Trophoblast cell (in vitro differentiated cells and primary cell): Measurements from ENCODE around the gene EPHA6.
"Not testable (repeated sequence)": the region's sequence is repeated elsewhere in the genome, so short reads cannot be mapped to it uniquely, and the experiment has no call there.

Source experiments
- DNase-seq, 2 donors: peaks; one replicate each; pipeline ENCODE4 v3.0.0-alpha.2; 2016
- H2AFZ ChIP-seq: 2 replicates; pipeline ENCODE4 v1.6.1; 2013; ENCODE audit warnings: low read length, moderate library complexity, mild to moderate bottlenecking; ENCODE audit not compliant: insufficient read depth, poor library complexity
- H2AK5ac ChIP-seq: 2 replicates; pipeline ENCODE4 v1.6.1; 2013; ENCODE audit warnings: mild to moderate bottlenecking, low read length
- H2BK120ac ChIP-seq: 2 replicates; pipeline ENCODE4 v1.6.1; 2013; ENCODE audit warnings: low read length, mild to moderate bottlenecking, moderate library complexity; ENCODE audit not compliant: insufficient read depth, poor library complexity
- H2BK12ac ChIP-seq: 2 replicates; pipeline ENCODE4 v1.6.1; 2013; ENCODE audit warnings: mild to moderate bottlenecking, low read length, moderate library complexity
- H2BK5ac ChIP-seq: 2 replicates; pipeline ENCODE4 v1.6.1; 2013; ENCODE audit warnings: low read length, low read depth, moderate library complexity, mild to moderate bottlenecking; ENCODE audit not compliant: poor library complexity
- H3K14ac ChIP-seq: 2 replicates; pipeline ENCODE4 v1.6.1; 2013; ENCODE audit warnings: mild to moderate bottlenecking, low read length
- H3K18ac ChIP-seq: 2 replicates; pipeline ENCODE4 v1.6.1; 2013; ENCODE audit warnings: mild to moderate bottlenecking, low read length
- H3K23ac ChIP-seq: 2 replicates; pipeline ENCODE4 v1.6.1; 2013; ENCODE audit warnings: low read length
- H3K27ac ChIP-seq: 2 replicates; pipeline ENCODE4 v1.5.1; 2013; ENCODE audit warnings: low read depth, mild to moderate bottlenecking, inconsistent platforms, low read length, moderate library complexity
- H3K27me3 ChIP-seq: 2 replicates; pipeline ENCODE4 v1.6.1; 2013; ENCODE audit warnings: inconsistent platforms, mild to moderate bottlenecking, low read length, moderate library complexity; ENCODE audit not compliant: insufficient read depth
- H3K36me3 ChIP-seq, 2 experiments: 1 replicate in 1 of 2; 2 replicates in 1 of 2; pipeline ENCODE4 v1.6.1; 2013; ENCODE audit warnings: low read length in 2 of 2, mild to moderate bottlenecking in 2 of 2, moderate library complexity in 1 of 2; ENCODE audit not compliant: insufficient read depth in 2 of 2, control insufficient read depth in 1 of 2
- H3K4ac ChIP-seq: 2 replicates; pipeline ENCODE4 v1.6.1; 2013; ENCODE audit warnings: low read depth, mild to moderate bottlenecking, low read length, moderate library complexity
- H3K4me1 ChIP-seq, 2 experiments: 1 replicate in 1 of 2; 2 replicates in 1 of 2; pipeline ENCODE4 v1.6.1; 2013; ENCODE audit warnings: low read length in 2 of 2, mild to moderate bottlenecking in 2 of 2, moderate library complexity in 1 of 2; ENCODE audit not compliant: insufficient read depth in 2 of 2, control insufficient read depth in 1 of 2
- H3K4me2 ChIP-seq: 2 replicates; pipeline ENCODE4 v1.6.1; 2013; ENCODE audit warnings: inconsistent platforms, mild to moderate bottlenecking, low read length, moderate library complexity
- H3K4me3 ChIP-seq: 2 replicates; pipeline ENCODE4 v1.5.1; 2013; ENCODE audit warnings: mild to moderate bottlenecking, low read depth, low read length, inconsistent platforms
- H3K79me1 ChIP-seq: one replicate; pipeline ENCODE4 v1.6.1; 2013; ENCODE audit warnings: low read length
- H3K79me2 ChIP-seq: 2 replicates; pipeline ENCODE4 v1.6.1; 2013; ENCODE audit warnings: low read length, mild to moderate bottlenecking; ENCODE audit not compliant: control insufficient read depth, insufficient read depth, poor library complexity
- H3K9ac ChIP-seq: 2 replicates; pipeline ENCODE4 v1.6.1; 2013; ENCODE audit warnings: mild to moderate bottlenecking, low read length
- H3K9me3 ChIP-seq: 2 replicates; pipeline ENCODE4 v1.6.1; 2013; ENCODE audit warnings: low read depth, mild to moderate bottlenecking, control low read depth, inconsistent platforms, low read length; ENCODE audit not compliant: insufficient read depth
- H4K12ac ChIP-seq: 2 replicates; pipeline ENCODE4 v1.6.1; 2013; ENCODE audit warnings: low read depth, mild to moderate bottlenecking, low read length, moderate library complexity
- H4K8ac ChIP-seq: 2 replicates; pipeline ENCODE4 v1.6.1; 2013; ENCODE audit warnings: low read depth, mild to moderate bottlenecking, low read length, moderate library complexity
- H4K91ac ChIP-seq: one replicate; pipeline ENCODE4 v1.6.1; 2013; ENCODE audit warnings: low read depth, mild to moderate bottlenecking, low read length, moderate library complexity
- WGBS: extraction: QIAGEN DNeasy Blood & Tissue Kit; methylation state at CpG from one replicate; pipeline ENCODE4 v1.1.7; 2013; ENCODE audit warnings: missing lambda C conversion rate; ENCODE audit not compliant: insufficient read length, insufficient coverage; ENCODE audit errors: extremely low coverage; 5-methylcytosine and 5-hydroxymethylcytosine counted together

EPHA6 gene

DNA sequence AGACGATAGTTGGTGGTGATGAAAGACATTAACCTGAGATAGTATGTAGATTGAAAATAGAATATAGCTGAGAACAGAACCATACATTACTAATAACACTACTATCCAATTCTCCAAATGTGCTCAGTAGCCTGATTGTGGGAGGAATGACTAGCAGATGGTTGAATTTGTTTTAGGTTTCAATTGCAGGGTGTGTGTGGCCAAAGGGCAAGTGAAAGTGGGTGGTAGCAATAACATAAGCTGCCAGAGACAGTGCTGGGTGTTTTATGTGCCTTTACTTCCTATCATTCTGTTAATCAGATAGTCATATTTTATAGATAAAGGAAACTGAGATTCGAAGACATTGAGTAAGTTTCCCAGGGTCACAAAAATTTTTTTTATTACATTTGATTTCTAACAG lies 700.7 kb downstream of the EPHA6 start:
- H3K36me3 ChIP-seq = no peaks in the 10 kb centered on the region
- H3K4me3 ChIP-seq = no peak overlapping the region
- H2BK5ac ChIP-seq = no peak overlapping the region
- H3K27me3 ChIP-seq = no peaks in the 10 kb centered on the region
- H4K8ac ChIP-seq = no peak overlapping the region
- no peak overlapping the region for H2BK120ac ChIP-seq
- H3K79me1 ChIP-seq = no peaks in the 10 kb centered on the region
- H4K12ac ChIP-seq = no peak overlapping the region
- H3K4me2 ChIP-seq = no peak overlapping the region
- H2AK5ac ChIP-seq = no peak overlapping the region
- no peak for DNase-seq
- no peaks in the 10 kb centered on the region for H3K4me1 ChIP-seq
- no CpG with 5 or more reads among the region's 2 CpGs for WGBS
- no peak overlapping the region for H2BK12ac ChIP-seq
- H3K18ac ChIP-seq = no peak overlapping the region
- H3K9me3 ChIP-seq = no peaks in the 10 kb centered on the region
- no peak overlapping the region for H3K23ac ChIP-seq
- no peaks in the 10 kb centered on the region for H3K79me2 ChIP-seq
- no peak overlapping the region for H3K14ac ChIP-seq
- no peak overlapping the region for H4K91ac ChIP-seq
- no peak overlapping the region for H3K9ac ChIP-seq
- no peak overlapping the region for H3K27ac ChIP-seq
- H2AFZ ChIP-seq = no peak overlapping the region
- H3K4ac ChIP-seq = no peak overlapping the region

GRCh38 chr3:97530691-97531090 lies 716.3 kb downstream of the EPHA6 start:
- H4K91ac ChIP-seq = no peak overlapping the region
- no peak overlapping the region for H3K9ac ChIP-seq
- no peaks in the 10 kb centered on the region for H3K4me1 ChIP-seq
- H3K79me1 ChIP-seq = no peaks in the 10 kb centered on the region
- no peak overlapping the region for H4K12ac ChIP-seq
- H3K4me2 ChIP-seq = no peak overlapping the region
- H2BK12ac ChIP-seq = no peak overlapping the region
- H3K9me3 ChIP-seq = no peaks in the 10 kb centered on the region
- no peak overlapping the region for H3K23ac ChIP-seq
- H3K79me2 ChIP-seq = no peaks in the 10 kb centered on the region
- no peak overlapping the region for H2AFZ ChIP-seq
- H2BK5ac ChIP-seq = no peak overlapping the region
- no peak overlapping the region for H4K8ac ChIP-seq
- no peak overlapping the region for H3K18ac ChIP-seq
- WGBS = no CpG with 5 or more reads among the region's 2 CpGs
- no peaks in the 10 kb centered on the region for H3K36me3 ChIP-seq
- H3K27me3 ChIP-seq = no peaks in the 10 kb centered on the region
- no peak overlapping the region for H3K14ac ChIP-seq
- no peak overlapping the region for H2BK120ac ChIP-seq
- no peak overlapping the region for H3K4me3 ChIP-seq
- H2AK5ac ChIP-seq = no peak overlapping the region
- DNase-seq = no peak
- H3K27ac ChIP-seq = no peak overlapping the region
- H3K4ac ChIP-seq = no peak overlapping the region

DNA sequence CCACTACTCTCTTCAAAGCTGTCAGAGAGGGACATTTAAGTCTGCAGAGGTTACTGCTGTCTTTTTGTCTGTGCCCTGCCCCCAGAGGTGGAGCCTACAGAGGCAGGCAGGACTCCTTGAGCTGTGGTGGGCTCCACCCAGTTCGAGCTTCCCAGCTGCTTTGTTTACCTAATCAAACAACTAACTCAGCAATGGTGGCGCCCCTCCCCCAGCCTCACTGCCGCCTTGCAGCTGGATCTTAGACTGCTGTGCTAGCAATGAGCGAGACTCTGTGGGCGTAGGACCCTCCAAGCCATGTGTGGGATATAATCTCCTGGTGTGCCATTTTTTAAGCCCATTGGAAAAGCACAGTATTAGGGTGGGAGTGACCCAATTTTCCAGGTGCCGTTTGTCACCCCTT lies 733.2 kb downstream of the EPHA6 start:
- H3K36me3 ChIP-seq, H2BK5ac ChIP-seq, H4K91ac ChIP-seq, H2BK120ac ChIP-seq, H3K23ac ChIP-seq, H3K4me2 ChIP-seq, H2AFZ ChIP-seq, H3K27me3 ChIP-seq, H3K9me3 ChIP-seq, H3K4me3 ChIP-seq, H3K4ac ChIP-seq, H3K79me2 ChIP-seq, H3K4me1 ChIP-seq, H3K79me1 ChIP-seq, DNase-seq, H4K8ac ChIP-seq, H3K9ac ChIP-seq, H3K27ac ChIP-seq, H2AK5ac ChIP-seq, H3K18ac ChIP-seq, H4K12ac ChIP-seq, H3K14ac ChIP-seq, H2BK12ac ChIP-seq: not testable (repeated sequence)
- no CpG with 5 or more reads among the region's 6 CpGs for WGBS

- H2AK5ac ChIP-seq = no peak overlapping the region
- no peak overlapping the region for H2BK5ac ChIP-seq
- no peak overlapping the region for H3K4me2 ChIP-seq
- no peaks in the 10 kb centered on the region for H3K79me2 ChIP-seq
- no peaks in the 10 kb centered on the region for H3K36me3 ChIP-seq
- no peak for DNase-seq
- no peak overlapping the region for H2BK120ac ChIP-seq
- no peak overlapping the region for H2BK12ac ChIP-seq
- no peak overlapping the region for H3K23ac ChIP-seq
- no peaks in the 10 kb centered on the region for H3K27me3 ChIP-seq
- H4K91ac ChIP-seq = no peak overlapping the region
- no peaks in the 10 kb centered on the region for H3K79me1 ChIP-seq
- H3K4me3 ChIP-seq = no peak overlapping the region
- H3K4ac ChIP-seq = no peak overlapping the region
- H4K8ac ChIP-seq = no peak overlapping the region
- H3K18ac ChIP-seq = no peak overlapping the region
- H3K4me1 ChIP-seq = no peaks in the 10 kb centered on the region
- H3K27ac ChIP-seq = no peak overlapping the region
- no peaks in the 10 kb centered on the region for H3K9me3 ChIP-seq
- H3K9ac ChIP-seq = no peak overlapping the region
- no peak overlapping the region for H3K14ac ChIP-seq
- H2AFZ ChIP-seq = no peak overlapping the region
- no CpG with 5 or more reads among the region's 2 CpGs for WGBS
- no peak overlapping the region for H4K12ac ChIP-seq
Observed at GRCh38 chr3:97550408-97550807, 736.0 kb downstream of the EPHA6 start.

DNA sequence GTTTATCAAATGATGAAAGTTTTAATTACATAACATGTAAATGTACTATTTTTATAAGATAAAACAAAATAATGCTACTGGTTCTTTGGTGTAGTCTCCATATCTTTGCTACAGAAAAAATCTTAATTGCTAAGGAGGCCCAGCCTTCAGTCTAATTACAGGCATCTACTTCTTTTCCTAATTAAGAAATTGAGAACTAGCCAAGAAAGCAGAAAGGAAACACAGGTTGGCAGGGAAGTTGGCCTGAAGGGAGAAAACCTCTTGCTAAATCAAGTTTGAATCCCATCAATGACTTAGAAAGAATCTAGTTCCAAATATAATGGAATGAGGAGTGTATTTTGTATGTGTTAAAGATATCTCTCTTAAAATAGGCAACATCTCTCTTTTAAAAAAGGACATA lies 737.8 kb downstream of the EPHA6 start:
- H4K12ac ChIP-seq = no peak overlapping the region
- no peak overlapping the region for H2AFZ ChIP-seq
- no peak overlapping the region for H3K4me3 ChIP-seq
- H3K9ac ChIP-seq = no peak overlapping the region
- no peak overlapping the region for H3K14ac ChIP-seq
- no peak overlapping the region for H4K8ac ChIP-seq
- H3K36me3 ChIP-seq = no peaks in the 10 kb centered on the region
- no peak overlapping the region for H2BK120ac ChIP-seq
- H3K27me3 ChIP-seq = no peaks in the 10 kb centered on the region
- DNase-seq = no peak
- no peak overlapping the region for H3K27ac ChIP-seq
- no peaks in the 10 kb centered on the region for H3K79me2 ChIP-seq
- H3K4me2 ChIP-seq = no peak overlapping the region
- no peak overlapping the region for H4K91ac ChIP-seq
- no peaks in the 10 kb centered on the region for H3K79me1 ChIP-seq
- no peaks in the 10 kb centered on the region for H3K4me1 ChIP-seq
- H3K18ac ChIP-seq = no peak overlapping the region
- H2AK5ac ChIP-seq = no peak overlapping the region
- H2BK12ac ChIP-seq = no peak overlapping the region
- H2BK5ac ChIP-seq = no peak overlapping the region
- H3K23ac ChIP-seq = no peak overlapping the region
- H3K9me3 ChIP-seq = no peaks in the 10 kb centered on the region
- no peak overlapping the region for H3K4ac ChIP-seq
